Ovary (tissue), 9 donors: ENCODE data around the gene ARMC10. TPM values are rescaled to one million over a fixed set of nuclear protein-coding genes. Genes with fewer than 3 reads are reported as not detected.

ENCODE experiments used
- DNase-seq, 5 donors: peaks; one replicate each; pipeline ENCODE4 v3.0.0-alpha.2; 2019 to 2020
- H3K27ac ChIP-seq, 2 donors: fragments of 200-600 bp; one replicate each; pipeline versions ENCODE4 v1.5.1 to v1.8.0; 2019 to 2022
- H3K27me3 ChIP-seq: fragments of 200-600 bp; one replicate; pipeline ENCODE4 v1.8.0; 2022
- H3K36me3 ChIP-seq: fragments of 200-600 bp; sonication (generic); one replicate; pipeline ENCODE4 v1.5.1; 2019
- H3K4me1 ChIP-seq: one replicate; pipeline ENCODE4 v1.8.1; 2013; ENCODE audit warnings: mild to moderate bottlenecking, moderate library complexity; ENCODE audit not compliant: insufficient read depth
- H3K4me3 ChIP-seq: fragments of 200-600 bp; sonication (generic); one replicate; pipeline ENCODE4 v1.5.1; 2017
- H3K9me3 ChIP-seq, 2 donors: fragments of 200-600 bp in 1 of 2; sonication (generic) in 1 of 2; one replicate each; pipeline versions ENCODE4 v1.5.1 to v1.8.1; 2013 to 2019; ENCODE audit warnings: mild to moderate bottlenecking in 1 of 2, moderate library complexity in 1 of 2
- CTCF ChIP-seq, 3 donors: fragments of 450-650 bp in 2 of 3; fragments of 200-600 bp in 1 of 3; IDR thresholded peaks; one replicate each; pipeline versions ENCODE4 v1.5.1 to v1.8.0; 2016 to 2022; ENCODE audit warnings: antibody characterized with exemption in 3 of 3, mild to moderate bottlenecking in 1 of 3
- EP300 ChIP-seq: sonication (generic); formaldehyde crosslinking; IDR thresholded peaks from one replicate; pipeline ENCODE4 v1.6.1; 2017; ENCODE audit warnings: antibody characterized with exemption
- POLR2A ChIP-seq: fragments of 450-650 bp; IDR thresholded peaks from one replicate; pipeline ENCODE4 v1.6.1; 2017; ENCODE audit warnings: antibody characterized with exemption, mild to moderate bottlenecking, moderate library complexity
- WGBS, 3 donors: extraction: QIAGEN DNeasy Blood & Tissue Kit in 1 of 3; methylation state at CpG; one replicate each; pipeline versions ENCODE4 v1.1.5 to v1.1.7; 2013 to 2017; 5-methylcytosine and 5-hydroxymethylcytosine counted together
- intact Hi-C, 4 donors: fragments of 100-400 bp; cut with DNase I; formaldehyde crosslinking; loops; one replicate each; pipeline versions ENCODE4 v1.11.0 to v1.15.1; 2022 to 2023
- polyA plus RNA-seq, 2 donors: library from polyadenylated mRNA; stranded (reverse); fragments of 200-250 nt in 1 of 2; fragments of 350-450 nt in 1 of 2; fragmentation: Illumina TruSeq in 1 of 2; extraction: RNeasy Lipid Tissue Mini Kit (QIAGEN cat#74804) in 1 of 2; gene quantifications; one replicate each; pipeline ENCODE4 v1.2.3, GENCODE V29; 2013 to 2014
- total RNA-seq, 7 donors: library from RNA; depleted of rRNA in 2 of 7; stranded (reverse); fragments of >200 nt in 2 of 7; fragmentation: NEBNext Ultra II Directional in 3 of 7; extraction: Animal tissue kit (Norgen Biotek cat#: 25700) in 3 of 7; gene quantifications; one replicate each; pipeline versions ENCODE4 v1.1.0 to v1.2.4, GENCODE V29; 2016 to 2023
- donor health status: DM: no; HTN: no; CAD: no; lungs with moderate emphysema.
- donor health status: DM: no; HTN: no; CAD: no.
- donor health status: Bipolar disorder and iron deficiency.
- donor health status: DM: yes; HTN: yes; CAD: no.
- donor health status: DM: no; HTN: no; CAD: no.
- donor health status: DM: yes; HTN: yes; CAD: no.

ARMC10 gene
- total and polyA plus RNA-seq, 9 donors = 23.6 to 54.0 (median 48.3) TPM

GRCh38 chr7:103140061-103140460, 65.1 kb downstream of the ARMC10 start:
- intact Hi-C loops = loop anchor here in 1 of 4 donors (10.0 kb wide), 1 partner anchor 65 kb away; the partner anchor contains the start of genes ARMC10 and FBXL13
- H3K4me3 ChIP-seq = no peak overlapping the region
- H3K4me1 ChIP-seq = peaks cover 4% of the 10 kb centered on the region
- no peaks in the 10 kb centered on the region for H3K9me3 ChIP-seq
- no peaks in the 10 kb centered on the region for H3K27me3 ChIP-seq
- WGBS, 3 donors = 16 to 53% (median 39%) methylated on average over 2 of the region's 2 CpGs
- H3K36me3 ChIP-seq = no peaks in the 10 kb centered on the region
- H3K27ac ChIP-seq = no peak overlapping the region
- DNase-seq = no peak
- TF ChIP-seq POLR2A = no peak
- TF ChIP-seq EP300 = no peak
- TF ChIP-seq CTCF (IDR thresholded peaks at IDR 0.05) = no peak

- H3K4me3 ChIP-seq = no peak overlapping the region
- WGBS, 3 donors = 78 to 92% (median 85%) methylated on average over 2 of the region's 2 CpGs
- no peak overlapping the region for H3K27ac ChIP-seq
- intact Hi-C loops = loop anchor here in 1 of 4 donors (10.0 kb wide), 1 partner anchor 66 kb away; the partner anchor contains the start of genes ARMC10 and FBXL13
- DNase-seq = no peak
- TF ChIP-seq CTCF (IDR thresholded peaks at IDR 0.05) = no peak
- TF ChIP-seq POLR2A = no peak
- TF ChIP-seq EP300 = no peak
- no peaks in the 10 kb centered on the region for H3K36me3 ChIP-seq
- peaks cover 2% of the 10 kb centered on the region for H3K4me1 ChIP-seq
- H3K27me3 ChIP-seq = no peaks in the 10 kb centered on the region
- no peaks in the 10 kb centered on the region for H3K9me3 ChIP-seq
Observed at GRCh38 chr7:103140685-103141084, 65.7 kb downstream of the ARMC10 start.

GRCh38 chr7:103141753-103142404, 66.9 kb downstream of the ARMC10 start:
- no peaks in the 10 kb centered on the region for H3K27me3 ChIP-seq
- intact Hi-C loops = loop anchor here in 1 of 4 donors (10.0 kb wide), 1 partner anchor 67 kb away; the partner anchor contains the start of genes ARMC10 and FBXL13

GRCh38 chr7:103142494-103142893, 67.6 kb downstream of the ARMC10 start:
- Histone ChIP-seq H3K4me3 (no peak overlapping the region), H3K9me3 (no peaks in the 10 kb centered on the region), H3K36me3 (no peaks in the 10 kb centered on the region), H3K27me3 (no peaks in the 10 kb centered on the region), H3K4me1 (peaks cover 2% of the 10 kb centered on the region), H3K27ac (no peak overlapping the region)
- 89 to 100% (median 93%) methylated on average over 1 of the region's 1 CpG for WGBS, 3 donors
- TF ChIP-seq POLR2A = no peak
- no peak for TF ChIP-seq CTCF (IDR thresholded peaks at IDR 0.05)
- TF ChIP-seq EP300 = no peak
- intact Hi-C loops = loop anchor here in 1 of 4 donors (10.0 kb wide), 1 partner anchor 68 kb away; the partner anchor contains the start of genes ARMC10 and FBXL13
- DNase-seq = no peak

More at GRCh38 chr7:103141753-103142404, 66.9 kb downstream of the ARMC10 start:
- H3K27ac ChIP-seq = no peak overlapping the region
- no peak overlapping the region for H3K4me3 ChIP-seq
- 91 to 97% (median 96%) methylated on average over 8 of the region's 8 CpGs for WGBS, 3 donors
- no peaks in the 10 kb centered on the region for H3K36me3 ChIP-seq
- peaks cover 2% of the 10 kb centered on the region for H3K4me1 ChIP-seq
- TF ChIP-seq CTCF (IDR thresholded peaks at IDR 0.05) (no peak), POLR2A (no peak), EP300 (no peak)
- H3K9me3 ChIP-seq = no peaks in the 10 kb centered on the region
- DNase-seq = no peak
